OCI-LY7 (cell line): Measurements from ENCODE around the gene PLEKHH3. TPM values are rescaled to one million over a fixed set of nuclear protein-coding genes. Genes with fewer than 3 reads are reported as not detected.
"Not testable (repeated sequence)": the region's sequence is repeated elsewhere in the genome, so short reads cannot be mapped to it uniquely, and the experiment has no call there.

Experiments used
- BruUV-seq: library from RNA; stranded (reverse); fragments of 400-500 nt; replicated peaks from 2 replicates; lab custom pipeline; 2021; lab: Mats Ljungman, UMichigan
- CTCF ChIA-PET: fragments of 300-600 bp; sonication (Branson Sonifier 250); formaldehyde crosslinking; loops from one replicate; lab custom pipeline; 2022; ENCODE audit warnings: antibody characterized with exemption; ENCODE audit not compliant: unreplicated experiment; lab: Charles Lee
- POLR2A ChIA-PET: fragments of 300-600 bp; sonication (Branson Sonifier 250); formaldehyde crosslinking; loops from one replicate; lab custom pipeline; 2022; ENCODE audit warnings: antibody characterized with exemption; lab: Charles Lee
- DNase-seq: peaks from one replicate; pipeline ENCODE4 v3.0.0-alpha.2; 2015; ENCODE audit warnings: low spot score
- H2AFZ ChIP-seq: fragments of 200-600 bp; sonication (generic), shearing (Covaris generic); 2 replicates; pipeline ENCODE4 v1.6.1; 2014; ENCODE audit warnings: mild to moderate bottlenecking, antibody characterized with exemption, low read length, moderate library complexity
- H3K27ac ChIP-seq: fragments of 200-600 bp; sonication (generic); 2 replicates; pipeline ENCODE4 v1.5.1; 2014; ENCODE audit warnings: mixed run types, low read depth, mild to moderate bottlenecking, moderate library complexity, low read length, inconsistent platforms; ENCODE audit not compliant: poor library complexity, severe bottlenecking
- H3K36me3 ChIP-seq: fragments of 200-600 bp; sonication (generic); 2 replicates; pipeline ENCODE4 v1.6.1; 2014; ENCODE audit warnings: mild to moderate bottlenecking, antibody characterized with exemption, low read length, moderate library complexity, mixed read lengths; ENCODE audit not compliant: insufficient read depth
- H3K4me1 ChIP-seq: fragments of 200-600 bp; sonication (generic); 2 replicates; pipeline ENCODE4 v1.5.1; 2014; ENCODE audit warnings: mild to moderate bottlenecking, low read length; ENCODE audit not compliant: insufficient read depth, poor library complexity, severe bottlenecking
- H3K4me2 ChIP-seq: fragments of 200-600 bp; sonication (generic); 2 replicates; pipeline ENCODE4 v1.6.1; 2014; ENCODE audit warnings: mild to moderate bottlenecking, low read length
- H3K4me3 ChIP-seq: fragments of 200-600 bp; sonication (generic); 2 replicates; pipeline ENCODE4 v1.5.1; 2014; ENCODE audit warnings: mild to moderate bottlenecking, low read depth, low read length; ENCODE audit not compliant: poor library complexity, severe bottlenecking
- H3K79me2 ChIP-seq: fragments of 200-600 bp; sonication (generic); 2 replicates; pipeline ENCODE4 v1.6.1; 2016; ENCODE audit warnings: low read depth, mild to moderate bottlenecking, low read length, moderate library complexity, mixed read lengths; ENCODE audit not compliant: insufficient read depth
- H3K9me2 ChIP-seq: fragments of 200-600 bp; sonication (generic); 2 replicates; pipeline ENCODE4 v1.6.1; 2016; ENCODE audit warnings: mild to moderate bottlenecking, low read length, mixed read lengths; ENCODE audit not compliant: insufficient read depth
- H3K9me3 ChIP-seq: fragments of 200-600 bp; sonication (generic); 2 replicates; pipeline ENCODE4 v1.6.1; 2014; ENCODE audit warnings: mild to moderate bottlenecking, mixed run types, low read length, mixed read lengths
- H4K20me1 ChIP-seq: fragments of 200-600 bp; sonication (generic); 2 replicates; pipeline ENCODE4 v1.6.1; 2014; ENCODE audit warnings: mild to moderate bottlenecking, antibody characterized with exemption, low read length, moderate library complexity, mixed read lengths; ENCODE audit not compliant: insufficient read depth
- CTCF ChIP-seq: fragments of 200-600 bp; sonication (generic); conservative IDR thresholded peaks from 2 replicates; pipeline ENCODE4 v1.5.1; 2014; ENCODE audit warnings: mild to moderate bottlenecking, antibody characterized with exemption, low read length, moderate library complexity, mixed read lengths
- EZH2phosphoT487 ChIP-seq: fragments of 200-600 bp; sonication (generic); IDR thresholded peaks from 2 replicates; pipeline ENCODE4 v1.6.1; 2018; ENCODE audit warnings: low read depth, borderline replicate concordance, mild to moderate bottlenecking, mixed run types, antibody characterized with exemption, low read length, moderate library complexity, mixed read lengths
- intact Hi-C: fragments of 100-400 bp; cut with micrococcal nuclease; formaldehyde crosslinking; loops from one replicate; pipeline ENCODE4 v1.10.0; 2022; ENCODE audit not compliant: unreplicated experiment
- total RNA-seq, 2 experiments: library from RNA; depleted of rRNA in 1 of 2; stranded (reverse); fragments of >200 nt in 1 of 2; shearing (Covaris generic) in 1 of 2; gene quantifications; 2 replicates each; pipeline ENCODE4 v1.2.3, GENCODE V29; 2014 to 2022

The PLEKHH3 gene
- total RNA-seq, 2 experiments from 2014 or later: 24.4 to 47.5 TPM

- Histone ChIP-seq H3K4me1 (no peaks in the 10 kb centered on the region), H3K27ac (no peak overlapping the region), H3K79me2 (no peaks in the 10 kb centered on the region), H3K9me2 (no peaks in the 10 kb centered on the region), H3K4me2 (no peak overlapping the region), H3K36me3 (peaks cover 27% of the 10 kb centered on the region), H3K4me3 (no peak overlapping the region), H2AFZ (no peak overlapping the region), H4K20me1 (no peaks in the 10 kb centered on the region), H3K9me3 (no peaks in the 10 kb centered on the region)
- no TSS peak for BruUV-seq
- intact Hi-C loops: no loop called here
- POLR2A ChIA-PET: interaction anchor here (0.7 kb wide), 1 partner anchor 59 kb away, joined by 5 read pairs; no protein-coding TSS in a partner anchor
- CTCF ChIA-PET: no interaction called here
- TF ChIP-seq EZH2phosphoT487 (no peak), CTCF (no peak)
- no peak for DNase-seq
Measured at GRCh38 chr17:42667088-42667951, 9.5 kb downstream of the PLEKHH3 start.

GRCh38 chr17:42666126-42666525, 10.7 kb downstream of the PLEKHH3 start:
- POLR2A ChIA-PET: interaction anchor here (0.7 kb wide), 1 partner anchor 58 kb away, joined by 5 read pairs; no protein-coding TSS in a partner anchor
- CTCF ChIA-PET, H3K4me2 ChIP-seq, H3K9me2 ChIP-seq, H4K20me1 ChIP-seq, DNase-seq, H3K4me3 ChIP-seq, H3K4me1 ChIP-seq, H3K9me3 ChIP-seq, H2AFZ ChIP-seq, H3K27ac ChIP-seq, intact Hi-C loops, H3K79me2 ChIP-seq, BruUV-seq: not testable (repeated sequence)
- peaks cover 27% of the 10 kb centered on the region for H3K36me3 ChIP-seq

GRCh38 chr17:42665581-42666001, 11.2 kb downstream of the PLEKHH3 start:
- H4K20me1 ChIP-seq: no peaks in the 10 kb centered on the region
- H3K4me1 ChIP-seq: no peaks in the 10 kb centered on the region
- CTCF ChIA-PET: no interaction called here
- H3K9me2 ChIP-seq: no peaks in the 10 kb centered on the region
- H3K4me2 ChIP-seq: no peak overlapping the region
- H2AFZ ChIP-seq: no peak overlapping the region
- BruUV-seq: no TSS peak
- H3K79me2 ChIP-seq: no peaks in the 10 kb centered on the region
- intact Hi-C loops: no loop called here
- peaks cover 23% of the 10 kb centered on the region for H3K36me3 ChIP-seq
- no peak overlapping the region for H3K4me3 ChIP-seq
- TF ChIP-seq CTCF (no peak), EZH2phosphoT487 (no peak)
- no peak for DNase-seq
- POLR2A ChIA-PET: no interaction called here
- no peaks in the 10 kb centered on the region for H3K9me3 ChIP-seq
- H3K27ac ChIP-seq: no peak overlapping the region
